ENCODE measurements around the gene MEGF6.

DNA sequence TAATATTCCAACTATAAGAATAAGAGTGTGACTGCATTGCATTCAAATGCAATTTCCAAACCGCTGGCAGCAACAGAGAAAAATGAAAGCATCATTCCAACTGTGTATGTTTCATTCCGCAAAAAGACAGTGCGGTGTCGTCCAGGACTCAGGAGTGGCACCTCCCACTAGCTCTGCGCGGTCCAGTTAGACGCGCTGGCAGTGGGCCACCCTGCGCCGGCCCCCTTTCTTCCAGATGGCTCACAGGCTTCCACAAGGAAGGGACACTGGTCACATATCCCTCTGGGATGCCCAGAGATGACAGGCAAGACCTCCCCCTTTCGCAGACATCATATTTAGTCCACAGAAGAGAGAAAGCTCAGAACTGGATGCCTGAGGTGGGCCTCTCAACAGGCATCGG, 26.7 kb upstream of the MEGF6 start:
- TF ChIP-seq, protein P1, sequence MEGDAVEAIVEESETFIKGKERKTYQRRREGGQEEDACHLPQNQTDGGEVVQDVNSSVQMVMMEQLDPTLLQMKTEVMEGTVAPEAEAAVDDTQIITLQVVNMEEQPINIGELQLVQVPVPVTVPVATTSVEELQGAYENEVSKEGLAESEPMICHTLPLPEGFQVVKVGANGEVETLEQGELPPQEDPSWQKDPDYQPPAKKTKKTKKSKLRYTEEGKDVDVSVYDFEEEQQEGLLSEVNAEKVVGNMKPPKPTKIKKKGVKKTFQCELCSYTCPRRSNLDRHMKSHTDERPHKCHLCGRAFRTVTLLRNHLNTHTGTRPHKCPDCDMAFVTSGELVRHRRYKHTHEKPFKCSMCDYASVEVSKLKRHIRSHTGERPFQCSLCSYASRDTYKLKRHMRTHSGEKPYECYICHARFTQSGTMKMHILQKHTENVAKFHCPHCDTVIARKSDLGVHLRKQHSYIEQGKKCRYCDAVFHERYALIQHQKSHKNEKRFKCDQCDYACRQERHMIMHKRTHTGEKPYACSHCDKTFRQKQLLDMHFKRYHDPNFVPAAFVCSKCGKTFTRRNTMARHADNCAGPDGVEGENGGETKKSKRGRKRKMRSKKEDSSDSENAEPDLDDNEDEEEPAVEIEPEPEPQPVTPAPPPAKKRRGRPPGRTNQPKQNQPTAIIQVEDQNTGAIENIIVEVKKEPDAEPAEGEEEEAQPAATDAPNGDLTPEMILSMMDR (IDR thresholded peaks at IDR 0.05; ENCODE audit: insufficient read depth, low read length) = no peak
- TF ChIP-seq, protein P2, sequence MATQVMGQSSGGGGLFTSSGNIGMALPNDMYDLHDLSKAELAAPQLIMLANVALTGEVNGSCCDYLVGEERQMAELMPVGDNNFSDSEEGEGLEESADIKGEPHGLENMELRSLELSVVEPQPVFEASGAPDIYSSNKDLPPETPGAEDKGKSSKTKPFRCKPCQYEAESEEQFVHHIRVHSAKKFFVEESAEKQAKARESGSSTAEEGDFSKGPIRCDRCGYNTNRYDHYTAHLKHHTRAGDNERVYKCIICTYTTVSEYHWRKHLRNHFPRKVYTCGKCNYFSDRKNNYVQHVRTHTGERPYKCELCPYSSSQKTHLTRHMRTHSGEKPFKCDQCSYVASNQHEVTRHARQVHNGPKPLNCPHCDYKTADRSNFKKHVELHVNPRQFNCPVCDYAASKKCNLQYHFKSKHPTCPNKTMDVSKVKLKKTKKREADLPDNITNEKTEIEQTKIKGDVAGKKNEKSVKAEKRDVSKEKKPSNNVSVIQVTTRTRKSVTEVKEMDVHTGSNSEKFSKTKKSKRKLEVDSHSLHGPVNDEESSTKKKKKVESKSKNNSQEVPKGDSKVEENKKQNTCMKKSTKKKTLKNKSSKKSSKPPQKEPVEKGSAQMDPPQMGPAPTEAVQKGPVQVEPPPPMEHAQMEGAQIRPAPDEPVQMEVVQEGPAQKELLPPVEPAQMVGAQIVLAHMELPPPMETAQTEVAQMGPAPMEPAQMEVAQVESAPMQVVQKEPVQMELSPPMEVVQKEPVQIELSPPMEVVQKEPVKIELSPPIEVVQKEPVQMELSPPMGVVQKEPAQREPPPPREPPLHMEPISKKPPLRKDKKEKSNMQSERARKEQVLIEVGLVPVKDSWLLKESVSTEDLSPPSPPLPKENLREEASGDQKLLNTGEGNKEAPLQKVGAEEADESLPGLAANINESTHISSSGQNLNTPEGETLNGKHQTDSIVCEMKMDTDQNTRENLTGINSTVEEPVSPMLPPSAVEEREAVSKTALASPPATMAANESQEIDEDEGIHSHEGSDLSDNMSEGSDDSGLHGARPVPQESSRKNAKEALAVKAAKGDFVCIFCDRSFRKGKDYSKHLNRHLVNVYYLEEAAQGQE (IDR thresholded peaks at IDR 0.05; ENCODE audit: insufficient replicate concordance, low read depth) = no peak
